GM23338 (cell line): ENCODE measurements around the gene MRC2. TPM values are rescaled to one million over a fixed set of nuclear protein-coding genes. Genes with fewer than 3 reads are reported as not detected.

Source experiments
- ATAC-seq: fragments of 200-7000 bp; cut with Tn5 transposase; 3 replicates; pipeline ENCODE4 v1.9.1; 2020
- DNase-seq: peaks from one replicate; pipeline ENCODE4 v3.0.0-alpha.2; 2015; ENCODE audit warnings: low spot score
- H2AFZ ChIP-seq: fragments of 200-600 bp; sonication (generic); 2 replicates; pipeline ENCODE4 v1.8.0; 2016; ENCODE audit warnings: antibody characterized with exemption, mild to moderate bottlenecking, moderate library complexity
- H3F3A ChIP-seq: fragments of 200-600 bp; sonication (generic); replicated peaks from 2 replicates; pipeline ENCODE4 v1.8.0; 2017; ENCODE audit warnings: antibody characterized with exemption, mixed run types, low read depth
- H3K27ac ChIP-seq: fragments of 200-600 bp; sonication (generic); 2 replicates; pipeline ENCODE4 v1.6.1; 2016; ENCODE audit warnings: low read depth
- H3K27me3 ChIP-seq: fragments of 200-600 bp; sonication (generic); 2 replicates; pipeline ENCODE4 v1.8.0; 2016; ENCODE audit warnings: mild to moderate bottlenecking, mixed run types, moderate library complexity; ENCODE audit not compliant: insufficient read depth
- H3K36me3 ChIP-seq: fragments of 200-600 bp; sonication (generic); 2 replicates; pipeline ENCODE4 v1.8.0; 2016; ENCODE audit warnings: mild to moderate bottlenecking; ENCODE audit not compliant: insufficient read depth
- H3K4me1 ChIP-seq: fragments of 200-600 bp; sonication (generic); 2 replicates; pipeline ENCODE4 v1.8.0; 2016; ENCODE audit warnings: mild to moderate bottlenecking, moderate library complexity; ENCODE audit not compliant: insufficient read depth
- H3K4me2 ChIP-seq: fragments of 200-600 bp; sonication (generic); 2 replicates; pipeline ENCODE4 v1.7.1; 2017; ENCODE audit warnings: mixed run types
- H3K4me3 ChIP-seq: fragments of 200-600 bp; sonication (generic); 2 replicates; pipeline ENCODE4 v1.6.1; 2016; ENCODE audit warnings: mixed run types
- H3K79me2 ChIP-seq: fragments of 200-600 bp; sonication (generic); replicated peaks from 2 replicates; pipeline ENCODE4 v1.8.0; 2017; ENCODE audit warnings: mild to moderate bottlenecking; ENCODE audit not compliant: insufficient read depth
- H3K9me2 ChIP-seq: fragments of 200-600 bp; sonication (generic); 2 replicates; pipeline ENCODE4 v1.8.0; 2017; ENCODE audit not compliant: insufficient read depth
- H4K20me1 ChIP-seq: fragments of 200-600 bp; sonication (generic); replicated peaks from 2 replicates; pipeline ENCODE4 v1.8.0; 2017; ENCODE audit warnings: mild to moderate bottlenecking; ENCODE audit not compliant: insufficient read depth
- H3K27ac Mint-ChIP-seq: 2 replicates; pipeline ENCODE4 v1.8.0; 2020; ENCODE audit warnings: inconsistent platforms, mild to moderate bottlenecking, moderate library complexity, mixed read lengths
- H3K27me3 Mint-ChIP-seq: 3 replicates; pipeline ENCODE4 v1.8.0; 2022; ENCODE audit warnings: low read depth, mild to moderate bottlenecking, moderate library complexity, mixed read lengths, inconsistent platforms; ENCODE audit not compliant: insufficient read depth, poor library complexity
- H3K36me3 Mint-ChIP-seq: 3 replicates; pipeline ENCODE4 v1.8.0; 2021; ENCODE audit warnings: low read depth, mild to moderate bottlenecking, inconsistent platforms, moderate library complexity, mixed read lengths
- H3K4me1 Mint-ChIP-seq: 3 replicates; pipeline ENCODE4 v1.8.0; 2020; ENCODE audit warnings: mild to moderate bottlenecking, inconsistent platforms, mixed read lengths
- H3K4me3 Mint-ChIP-seq: 3 replicates; pipeline ENCODE4 v1.8.0; 2021; ENCODE audit warnings: moderate library complexity, mild to moderate bottlenecking, inconsistent platforms, mixed read lengths
- H3K9me3 Mint-ChIP-seq: 3 replicates; pipeline ENCODE4 v1.8.0; 2020; ENCODE audit warnings: moderate library complexity, mild to moderate bottlenecking, inconsistent platforms, mixed read lengths
- CREB1 ChIP-seq: fragments of 250-450 bp; sonication (Bioruptor Pico); IDR thresholded peaks from 2 replicates; pipeline ENCODE4 v1.5.0; 2020; ENCODE audit warnings: low read depth, mild to moderate bottlenecking, moderate library complexity
- CTCF ChIP-seq, 2 experiments: fragments of 200-600 bp in 1 of 2; sonication (generic) in 1 of 2; conservative IDR thresholded peaks; 2 replicates each; pipeline versions ENCODE4 v1.5.1 to v1.6.1; 2016 to 2017; ENCODE audit warnings: antibody characterized with exemption in 2 of 2, low read depth in 2 of 2, mild to moderate bottlenecking in 2 of 2, moderate library complexity in 1 of 2
- ETS1 ChIP-seq: IDR thresholded peaks from 2 replicates; pipeline ENCODE4 v1.6.1; 2016; ENCODE audit warnings: antibody characterized with exemption
- REST ChIP-seq: IDR thresholded peaks from one replicate; pipeline ENCODE4 v1.6.1; 2018; ENCODE audit warnings: antibody characterized with exemption; ENCODE audit not compliant: unreplicated experiment
- STAT1 ChIP-seq: IDR thresholded peaks from one replicate; pipeline ENCODE4 v1.6.1; 2016; ENCODE audit warnings: antibody characterized with exemption; ENCODE audit not compliant: unreplicated experiment
- ZNF331 ChIP-seq: fragments of 250-450 bp; sonication (Bioruptor Pico); IDR thresholded peaks from 2 replicates; pipeline ENCODE4 v1.5.0; 2020; ENCODE audit warnings: low read depth, mild to moderate bottlenecking, moderate library complexity
- polyA plus RNA-seq: library from polyadenylated mRNA; unstranded; fragments of >200 nt; fragmentation: Nextera tagmentation; extraction: Ambion mirVana; gene quantifications from 2 replicates; pipeline ENCODE4 v1.2.1, GENCODE V29; 2016
- total RNA-seq: library from RNA; depleted of rRNA; stranded (reverse); fragments of >200 nt; shearing (Covaris generic); gene quantifications from 2 replicates; pipeline ENCODE4 v1.2.3, GENCODE V29; 2014

Gene MRC2
- total and polyA plus RNA-seq, 2 experiments from 2014 or later = 8.0 to 38.6 TPM

GRCh38 chr17:62704381-62704971, 77.0 kb downstream of the MRC2 start:
- H3K36me3 Mint-ChIP-seq = peaks cover 17% of the 10 kb centered on the region
- H3K9me3 Mint-ChIP-seq = peaks cover 17% of the 10 kb centered on the region
- Histone ChIP-seq H3K27me3 (peaks cover 6% of the 10 kb centered on the region; the same call in 1 of the 2 replicates), H3K9me2 (no peaks in the 10 kb centered on the region), H3K4me1 (peaks cover 21% of the 10 kb centered on the region), H3K79me2 (no peaks in the 10 kb centered on the region), H3K4me2 (peak overlapping the region; percentile 77), H3K36me3 (no peaks in the 10 kb centered on the region), H3K4me3 (peak overlapping the region; percentile 82), H4K20me1 (no peaks in the 10 kb centered on the region), H3K27ac (peak overlapping the region; percentile 89), H3F3A (peaks cover 20% of the 10 kb centered on the region), H2AFZ (peak overlapping the region; percentile 86)
- ATAC-seq (peak; percentile 14), DNase-seq (peak; percentile 74)
- H3K4me1 Mint-ChIP-seq = peaks cover 27% of the 10 kb centered on the region
- peaks cover 19% of the 10 kb centered on the region for H3K27me3 Mint-ChIP-seq
- peak overlapping the region; percentile 76 for H3K4me3 Mint-ChIP-seq
- peak overlapping the region; percentile 67 for H3K27ac Mint-ChIP-seq
- TF ChIP-seq REST = no peak
- no peak for TF ChIP-seq STAT1

- Histone ChIP-seq H3K27ac (peak overlapping the region; percentile 89), H3K79me2 (no peaks in the 10 kb centered on the region), H3K27me3 (peaks cover 6% of the 10 kb centered on the region; the same call in 1 of the 2 replicates), H2AFZ (peak overlapping the region; percentile 86), H3F3A (peaks cover 20% of the 10 kb centered on the region), H3K36me3 (no peaks in the 10 kb centered on the region), H3K4me3 (peak overlapping the region; percentile 82), H3K4me2 (peak overlapping the region; percentile 77), H3K4me1 (peaks cover 21% of the 10 kb centered on the region), H3K9me2 (no peaks in the 10 kb centered on the region), H4K20me1 (no peaks in the 10 kb centered on the region)
- DNase-seq = no peak
- Mint-ChIP-seq H3K9me3 (peaks cover 23% of the 10 kb centered on the region), H3K4me3 (peak overlapping the region; percentile 76), H3K4me1 (peaks cover 27% of the 10 kb centered on the region), H3K27ac (peak overlapping the region; percentile 57; the same call in 1 of the 2 replicates), H3K27me3 (peaks cover 20% of the 10 kb centered on the region), H3K36me3 (peaks cover 24% of the 10 kb centered on the region)
- no peak for TF ChIP-seq CREB1 (CRISPR knock-in tag)
- no peak for TF ChIP-seq ZNF331 (CRISPR knock-in tag)
- no peak for TF ChIP-seq ETS1
- no peak for TF ChIP-seq CTCF (conservative IDR thresholded peaks at IDR 0.05; ENCODE audit: low read depth in 2 of 2)
- TF ChIP-seq STAT1 = no peak
- no peak; the same call in 2 of the 3 replicates for ATAC-seq
Measured at GRCh38 chr17:62705156-62705777, 77.8 kb downstream of the MRC2 start.
